Calu3 (cell line): Measurements from ENCODE around the gene KRTAP19-6. TPM values are rescaled to one million over a fixed set of nuclear protein-coding genes. Genes with fewer than 3 reads are reported as not detected.
"Not testable (repeated sequence)": the region's sequence is repeated elsewhere in the genome, so short reads cannot be mapped to it uniquely, and the experiment has no call there.

Source experiments
- BruUV-seq: library from RNA; stranded (reverse); fragments of 400-500 nt; replicated peaks from 2 replicates; lab custom pipeline; 2021; lab: Mats Ljungman, UMichigan
- CTCF ChIA-PET: fragments of 300-600 bp; sonication (Branson Sonifier 250); formaldehyde crosslinking; loops from one replicate; lab custom pipeline; 2022; ENCODE audit warnings: antibody characterized with exemption; lab: Charles Lee
- DNase-seq: peaks from one replicate; pipeline ENCODE4 v3.0.0; 2022
- H3K27ac Mint-ChIP-seq: one replicate; pipeline ENCODE4 v1.8.0; 2022; ENCODE audit warnings: mixed read lengths; ENCODE audit not compliant: unreplicated experiment
- H3K27me3 Mint-ChIP-seq: one replicate; pipeline ENCODE4 v1.8.0; 2022; ENCODE audit warnings: mixed read lengths; ENCODE audit not compliant: unreplicated experiment
- H3K36me3 Mint-ChIP-seq: one replicate; pipeline ENCODE4 v1.8.0; 2022; ENCODE audit warnings: mild to moderate bottlenecking, moderate library complexity, mixed read lengths; ENCODE audit not compliant: insufficient read depth, unreplicated experiment
- H3K4me1 Mint-ChIP-seq: one replicate; pipeline ENCODE4 v1.8.0; 2022; ENCODE audit warnings: mild to moderate bottlenecking, low read depth, mixed read lengths; ENCODE audit not compliant: unreplicated experiment
- H3K4me3 Mint-ChIP-seq: one replicate; pipeline ENCODE4 v1.8.0; 2022; ENCODE audit warnings: mild to moderate bottlenecking, low read depth, moderate library complexity, mixed read lengths; ENCODE audit not compliant: unreplicated experiment
- H3K9me3 Mint-ChIP-seq: one replicate; pipeline ENCODE4 v1.8.0; 2022; ENCODE audit warnings: low read depth, mixed read lengths; ENCODE audit not compliant: unreplicated experiment
- CTCF ChIP-seq: fragments of 200-600 bp; IDR thresholded peaks from one replicate; pipeline ENCODE4 v1.8.0; 2022; ENCODE audit warnings: antibody characterized with exemption; ENCODE audit not compliant: unreplicated experiment
- intact Hi-C: fragments of 100-400 bp; cut with micrococcal nuclease; formaldehyde crosslinking; loops from one replicate; pipeline ENCODE4 v1.10.0; 2022; ENCODE audit not compliant: unreplicated experiment
- total RNA-seq: library from RNA; stranded (reverse); gene quantifications from 2 replicates; pipeline ENCODE4 v1.2.3, GENCODE V29; 2022

The KRTAP19-6 gene
- total RNA-seq, 1 experiment from 2014 or later, result not detected

- TF ChIP-seq CTCF, result no peak
- H3K9me3 Mint-ChIP-seq, result peaks cover 3% of the 10 kb centered on the region
- H3K27ac Mint-ChIP-seq, result no peak overlapping the region
- CTCF ChIA-PET, result no interaction called here
- no peaks in the 10 kb centered on the region for H3K4me1 Mint-ChIP-seq
- H3K27me3 Mint-ChIP-seq, result no peaks in the 10 kb centered on the region
- BruUV-seq, result no TSS peak
- H3K4me3 Mint-ChIP-seq, result no peak overlapping the region
- intact Hi-C loops, result no loop called here
- DNase-seq, result no peak
- no peaks in the 10 kb centered on the region for H3K36me3 Mint-ChIP-seq
Observed at GRCh38 chr21:30552782-30553181, 11.1 kb upstream of the KRTAP19-6 start.

GRCh38 chr21:30518876-30519275 lies 22.8 kb downstream of the KRTAP19-6 start:
- Mint-ChIP-seq H3K4me3 (no peak overlapping the region), H3K36me3 (no peaks in the 10 kb centered on the region), H3K27ac (no peak overlapping the region), H3K4me1 (no peaks in the 10 kb centered on the region), H3K9me3 (peaks cover 8% of the 10 kb centered on the region), H3K27me3 (no peaks in the 10 kb centered on the region)
- no peak for TF ChIP-seq CTCF
- no peak for DNase-seq
- BruUV-seq, result no TSS peak
- CTCF ChIA-PET, result no interaction called here
- intact Hi-C loops, result no loop called here

GRCh38 chr21:30515681-30516080 lies 26.0 kb downstream of the KRTAP19-6 start:
- intact Hi-C loops, result no loop called here
- TF ChIP-seq CTCF, result no peak
- Mint-ChIP-seq H3K27ac (no peak overlapping the region), H3K4me3 (no peak overlapping the region), H3K9me3 (peaks cover 8% of the 10 kb centered on the region), H3K27me3 (no peaks in the 10 kb centered on the region), H3K36me3 (no peaks in the 10 kb centered on the region), H3K4me1 (no peaks in the 10 kb centered on the region)
- DNase-seq, result no peak
- CTCF ChIA-PET, result no interaction called here
- no TSS peak for BruUV-seq

GRCh38 chr21:30505621-30506205 lies 36.0 kb downstream of the KRTAP19-6 start:
- H3K4me1 Mint-ChIP-seq, H3K36me3 Mint-ChIP-seq, CTCF ChIA-PET, H3K4me3 Mint-ChIP-seq, H3K9me3 Mint-ChIP-seq, intact Hi-C loops, DNase-seq, H3K27ac Mint-ChIP-seq, BruUV-seq, H3K27me3 Mint-ChIP-seq: not testable (repeated sequence)

- no peak for DNase-seq
- TF ChIP-seq CTCF, result no peak
- H3K27ac Mint-ChIP-seq, result no peak within 1 kb of the TSS
- no peaks in the 10 kb centered on the region for H3K27me3 Mint-ChIP-seq
- no peaks in the 10 kb centered on the region for H3K36me3 Mint-ChIP-seq
- H3K9me3 Mint-ChIP-seq, result peaks cover 4% of the 10 kb centered on the region
- BruUV-seq, result no TSS peak
- intact Hi-C loops, result no loop called here
- CTCF ChIA-PET, result no interaction called here
- H3K4me3 Mint-ChIP-seq, result no peak within 1 kb of the TSS
- no peaks in the 10 kb centered on the region for H3K4me1 Mint-ChIP-seq
Observed at GRCh38 chr21:30502041-30502440, 39.6 kb downstream of the KRTAP19-6 start, which contains the start of gene KRTAP19-5. TSS of gene KRTAP19-5 (minus strand) at chr21:30502141. CDS start at chr21:30502090, 51 bp downstream.
